ENCODE data around the gene METTL9. TPM values are rescaled to one million over a fixed set of nuclear protein-coding genes. Genes with fewer than 3 reads are reported as not detected.

Gene METTL9
- total and polyA plus RNA-seq, 7 experiments from 2014 or later, result 68.4 to 128 (median 87.9) TPM

- Mint-ChIP-seq H3K4me3 (no peak overlapping the region), H3K27me3 (peaks cover 0 to 4% (median 0%) of the 10 kb centered on the region in 5 donors), H3K9me3 (peaks cover 0 to 2% (median 0%) of the 10 kb centered on the region in 11 donors), H3K4me1 (no peaks in the 10 kb centered on the region), H3K36me3 (no peaks in the 10 kb centered on the region), H3K27ac (no peak overlapping the region)
- ChIA-PET CTCF (no interaction called here), POLR2A (no interaction called here)
- no peak for DNase-seq
- no peaks in the 10 kb centered on the region for H3K9me3 ChIP-seq (ENCODE audit: control insufficient read depth in 2 of 3, low read length in 3 of 3)
- H3K4me3 ChIP-seq (ENCODE audit: low read length), result no peak overlapping the region
- H3K27ac ChIP-seq (ENCODE audit: low read depth, low read length), result no peak overlapping the region
- H3K27me3 ChIP-seq (ENCODE audit: control insufficient read depth in 2 of 2, insufficient read depth in 2 of 2, low read length in 2 of 2), result no peaks in the 10 kb centered on the region
- no peaks in the 10 kb centered on the region for H3K4me1 ChIP-seq (ENCODE audit: control insufficient read depth in 2 of 2, insufficient read depth in 2 of 2, low read length in 2 of 2)
- no peaks in the 10 kb centered on the region for H3K36me3 ChIP-seq (ENCODE audit: control insufficient read depth in 2 of 3, insufficient read depth in 3 of 3, low read length in 3 of 3)
- intact Hi-C loops (cut with micrococcal nuclease), result no loop called here
- ATAC-seq, result no peak
Observed at GRCh38 chr16:21697032-21697431, 97.7 kb downstream of the METTL9 start.

- H3K36me3 Mint-ChIP-seq, result no peaks in the 10 kb centered on the region
- intact Hi-C loops (cut with micrococcal nuclease), result loop anchor here in 1 of 2 donors (2.0 kb wide), 1 partner anchor 42 kb away; no protein-coding TSS in a partner anchor
- H3K27ac Mint-ChIP-seq, result no peak overlapping the region
- ATAC-seq, result no peak
- DNase-seq, result no peak
- H3K9me3 ChIP-seq (ENCODE audit: control insufficient read depth in 2 of 3, low read length in 3 of 3), result no peaks in the 10 kb centered on the region
- H3K4me3 ChIP-seq (ENCODE audit: low read length), result no peak overlapping the region
- no peaks in the 10 kb centered on the region for H3K4me1 Mint-ChIP-seq
- CTCF ChIA-PET, result interaction anchor here (0.7 to 1.0 kb wide), 2 partner anchors 17 to 41 kb away, joined by 3 read pairs; no protein-coding TSS in a partner anchor
- no peaks in the 10 kb centered on the region for H3K27me3 ChIP-seq (ENCODE audit: control insufficient read depth in 2 of 2, insufficient read depth in 2 of 2, low read length in 2 of 2)
- H3K27ac ChIP-seq (ENCODE audit: low read depth, low read length), result no peak overlapping the region
- POLR2A ChIA-PET, result no interaction called here
- H3K27me3 Mint-ChIP-seq, result peaks cover 0 to 7% (median 0%) of the 10 kb centered on the region in 5 donors
- H3K36me3 ChIP-seq (ENCODE audit: control insufficient read depth in 2 of 3, insufficient read depth in 3 of 3, low read length in 3 of 3), result no peaks in the 10 kb centered on the region
- H3K4me3 Mint-ChIP-seq, result no peak overlapping the region
- H3K9me3 Mint-ChIP-seq, result peaks cover 0 to under 1% (median 0%) of the 10 kb centered on the region in 11 donors
- H3K4me1 ChIP-seq (ENCODE audit: control insufficient read depth in 2 of 2, insufficient read depth in 2 of 2, low read length in 2 of 2), result no peaks in the 10 kb centered on the region
Observed at GRCh38 chr16:21698169-21699032, 99.0 kb downstream of the METTL9 start.

- no peak for DNase-seq
- H3K27ac Mint-ChIP-seq, result no peak overlapping the region
- CTCF ChIA-PET, result interaction anchor here (0.6 to 0.9 kb wide), 2 partner anchors 13 to 44 kb away, joined by 3 to 4 read pairs; no protein-coding TSS in a partner anchor
- POLR2A ChIA-PET, result no interaction called here
- H3K9me3 Mint-ChIP-seq, result no peaks in the 10 kb centered on the region
- Histone ChIP-seq H3K4me1 (ENCODE audit: control insufficient read depth in 2 of 2, insufficient read depth in 2 of 2, low read length in 2 of 2) (no peaks in the 10 kb centered on the region), H3K9me3 (ENCODE audit: control insufficient read depth in 2 of 3, low read length in 3 of 3) (no peaks in the 10 kb centered on the region), H3K27me3 (ENCODE audit: control insufficient read depth in 2 of 2, insufficient read depth in 2 of 2, low read length in 2 of 2) (no peaks in the 10 kb centered on the region), H3K36me3 (ENCODE audit: control insufficient read depth in 2 of 3, insufficient read depth in 3 of 3, low read length in 3 of 3) (no peaks in the 10 kb centered on the region), H3K27ac (ENCODE audit: low read depth, low read length) (no peak overlapping the region), H3K4me3 (ENCODE audit: low read length) (no peak overlapping the region)
- H3K4me3 Mint-ChIP-seq, result no peak overlapping the region
- no peaks in the 10 kb centered on the region for H3K36me3 Mint-ChIP-seq
- intact Hi-C loops (cut with micrococcal nuclease), result no loop called here
- H3K27me3 Mint-ChIP-seq, result peaks cover 0 to 6% (median 0%) of the 10 kb centered on the region in 5 donors
- ATAC-seq, result no peak
- H3K4me1 Mint-ChIP-seq, result no peaks in the 10 kb centered on the region
Observed at GRCh38 chr16:21701271-21701670, 101.9 kb downstream of the METTL9 start.

- Histone ChIP-seq H3K27ac (ENCODE audit: low read depth, low read length) (no peak overlapping the region), H3K36me3 (ENCODE audit: control insufficient read depth in 2 of 3, insufficient read depth in 3 of 3, low read length in 3 of 3) (no peaks in the 10 kb centered on the region), H3K9me3 (ENCODE audit: control insufficient read depth in 2 of 3, low read length in 3 of 3) (no peaks in the 10 kb centered on the region), H3K27me3 (ENCODE audit: control insufficient read depth in 2 of 2, insufficient read depth in 2 of 2, low read length in 2 of 2) (no peaks in the 10 kb centered on the region), H3K4me3 (ENCODE audit: low read length) (no peak overlapping the region), H3K4me1 (ENCODE audit: control insufficient read depth in 2 of 2, insufficient read depth in 2 of 2, low read length in 2 of 2) (no peaks in the 10 kb centered on the region)
- Mint-ChIP-seq H3K36me3 (no peaks in the 10 kb centered on the region), H3K27ac (no peak overlapping the region), H3K4me1 (no peaks in the 10 kb centered on the region), H3K27me3 (peaks cover 0 to 6% (median 0%) of the 10 kb centered on the region in 5 donors), H3K9me3 (no peaks in the 10 kb centered on the region), H3K4me3 (no peak overlapping the region)
- intact Hi-C loops (cut with micrococcal nuclease), result no loop called here
- DNase-seq (no peak), ATAC-seq (no peak)
- ChIA-PET CTCF (no interaction called here), POLR2A (no interaction called here)
Observed at GRCh38 chr16:21702276-21702675, 102.9 kb downstream of the METTL9 start.

GRCh38 chr16:21703156-21703555, 103.8 kb downstream of the METTL9 start:
- Mint-ChIP-seq H3K4me3 (no peak overlapping the region), H3K9me3 (no peaks in the 10 kb centered on the region), H3K27ac (no peak overlapping the region), H3K4me1 (peaks cover 0 to 3% (median 0%) of the 10 kb centered on the region in 7 donors), H3K36me3 (no peaks in the 10 kb centered on the region), H3K27me3 (peaks cover 0 to 6% (median 0%) of the 10 kb centered on the region in 5 donors)
- intact Hi-C loops (cut with micrococcal nuclease), result no loop called here
- ChIA-PET CTCF (interaction anchor here (3.5 kb wide), 1 partner anchor 46 kb away, joined by 16 read pairs; no protein-coding TSS in a partner anchor), POLR2A (no interaction called here)
- ATAC-seq, result no peak
- Histone ChIP-seq H3K27me3 (ENCODE audit: control insufficient read depth in 2 of 2, insufficient read depth in 2 of 2, low read length in 2 of 2) (no peaks in the 10 kb centered on the region), H3K9me3 (ENCODE audit: control insufficient read depth in 2 of 3, low read length in 3 of 3) (no peaks in the 10 kb centered on the region), H3K27ac (ENCODE audit: low read depth, low read length) (no peak overlapping the region), H3K4me3 (ENCODE audit: low read length) (no peak overlapping the region), H3K36me3 (ENCODE audit: control insufficient read depth in 2 of 3, insufficient read depth in 3 of 3, low read length in 3 of 3) (no peaks in the 10 kb centered on the region), H3K4me1 (ENCODE audit: control insufficient read depth in 2 of 2, insufficient read depth in 2 of 2, low read length in 2 of 2) (peaks cover 0 to under 1% of the 10 kb centered on the region in 2 donors)
- no peak for DNase-seq

- Histone ChIP-seq H3K27me3 (ENCODE audit: control insufficient read depth in 2 of 2, insufficient read depth in 2 of 2, low read length in 2 of 2) (no peaks in the 10 kb centered on the region), H3K27ac (ENCODE audit: low read depth, low read length) (no peak overlapping the region), H3K4me3 (ENCODE audit: low read length) (no peak overlapping the region), H3K4me1 (ENCODE audit: control insufficient read depth in 2 of 2, insufficient read depth in 2 of 2, low read length in 2 of 2) (peaks cover 0 to 3% of the 10 kb centered on the region in 2 donors), H3K36me3 (ENCODE audit: control insufficient read depth in 2 of 3, insufficient read depth in 3 of 3, low read length in 3 of 3) (no peaks in the 10 kb centered on the region), H3K9me3 (ENCODE audit: control insufficient read depth in 2 of 3, low read length in 3 of 3) (no peaks in the 10 kb centered on the region)
- Mint-ChIP-seq H3K4me1 (peaks cover 0 to 3% (median 2%) of the 10 kb centered on the region in 7 donors), H3K4me3 (no peak overlapping the region), H3K9me3 (no peaks in the 10 kb centered on the region), H3K27me3 (peaks cover 0 to 3% (median 0%) of the 10 kb centered on the region in 5 donors), H3K27ac (no peak overlapping the region), H3K36me3 (no peaks in the 10 kb centered on the region)
- intact Hi-C loops (cut with micrococcal nuclease), result no loop called here
- ChIA-PET POLR2A (interaction anchor here (0.8 to 1.0 kb wide), 2 partner anchors 8 to 42 kb away, joined by 3 to 4 read pairs; no protein-coding TSS in a partner anchor), CTCF (interaction anchor here (0.7 to 3.5 kb wide), 2 partner anchors 46 to 66 kb away, joined by 3 to 16 read pairs; no protein-coding TSS in a partner anchor)
- ATAC-seq (no peak), DNase-seq (no peak)
Observed at GRCh38 chr16:21703589-21704174, 104.3 kb downstream of the METTL9 start.
